OCI-LY3 (cell line): ENCODE measurements around the gene ANO4.

Experiments used
- H2AFZ ChIP-seq: fragments of 200-600, 300-600 bp; shearing (Covaris generic); 2 replicates; pipeline ENCODE4 v1.6.0; 2014; ENCODE audit warnings: antibody characterized with exemption, low read depth, low read length
- H3K27ac ChIP-seq: fragments of 200-600, 300-600 bp; sonication (generic); 2 replicates; pipeline ENCODE4 v1.5.1; 2014; ENCODE audit warnings: mild to moderate bottlenecking, low read length, moderate library complexity, mixed read lengths
- H3K27me3 ChIP-seq: fragments of 200-600, 300-600 bp; sonication (generic); 2 replicates; pipeline ENCODE4 v1.6.1; 2014; ENCODE audit warnings: low read depth, low read length, mixed read lengths
- H3K36me3 ChIP-seq: fragments of 200-600, 300-600 bp; sonication (generic); replicated peaks from 2 replicates; pipeline ENCODE3; 2014; ENCODE audit warnings: low read depth, low read length, mixed read lengths
- H3K4me1 ChIP-seq: fragments of 300-600, 200-600 bp; sonication (generic); 2 replicates; pipeline ENCODE4 v1.6.1; 2014; ENCODE audit warnings: low read length, mixed read lengths
- H3K4me2 ChIP-seq: fragments of 200-600, 300-600 bp; sonication (generic); 2 replicates; pipeline ENCODE4 v1.6.1; 2014; ENCODE audit warnings: low read length, mixed read lengths
- H3K4me3 ChIP-seq: fragments of 300-600, 200-600 bp; sonication (generic); 2 replicates; pipeline ENCODE4 v1.5.1; 2014; ENCODE audit warnings: antibody characterized with exemption, mild to moderate bottlenecking, low read length, moderate library complexity
- H3K79me2 ChIP-seq: fragments of 300-600, 200-600 bp; shearing (Covaris generic); 2 replicates; pipeline ENCODE4 v1.6.1; 2014; ENCODE audit warnings: mild to moderate bottlenecking, low read length, mixed read lengths
- H3K9ac ChIP-seq: fragments of 300-600, 200-600 bp; shearing (Covaris generic); 2 replicates; pipeline ENCODE4 v1.6.0; 2014; ENCODE audit warnings: mild to moderate bottlenecking, low read length, moderate library complexity
- H3K9me3 ChIP-seq: fragments of 200-600, 300-600 bp; shearing (Covaris generic); 2 replicates; pipeline ENCODE4 v1.6.1; 2014; ENCODE audit warnings: low read length, mixed read lengths; ENCODE audit not compliant: insufficient read depth
- H4K20me1 ChIP-seq: fragments of 200-600, 300-600 bp; sonication (generic); 2 replicates; pipeline ENCODE4 v1.6.1; 2016; ENCODE audit warnings: low read length, mixed read lengths; ENCODE audit not compliant: insufficient read depth
- CTCF ChIP-seq: fragments of 200-600, 300-600 bp; sonication (generic); IDR thresholded peaks from 2 replicates; pipeline ENCODE4 v1.5.1; 2014; ENCODE audit warnings: antibody characterized with exemption, low read length, low read depth
- EZH2phosphoT487 ChIP-seq: fragments of 200-600 bp; shearing (Covaris generic); IDR thresholded peaks from 2 replicates; pipeline ENCODE4 v1.6.1; 2018; ENCODE audit warnings: antibody characterized with exemption, mixed run types, low read depth

Gene ANO4

GRCh38 chr12:100895192-100895591 lies 100.6 kb downstream of the ANO4 start:
- Histone ChIP-seq H3K9ac (no peak overlapping the region), H3K4me2 (no peak overlapping the region), H3K4me3 (no peak overlapping the region), H3K36me3 (no peaks in the 10 kb centered on the region), H3K79me2 (no peaks in the 10 kb centered on the region), H3K9me3 (no peaks in the 10 kb centered on the region), H3K27me3 (no peaks in the 10 kb centered on the region), H2AFZ (no peak overlapping the region), H3K4me1 (peaks cover 11% of the 10 kb centered on the region), H4K20me1 (no peaks in the 10 kb centered on the region), H3K27ac (no peak overlapping the region)
- TF ChIP-seq CTCF: no peak
- no peak for TF ChIP-seq EZH2phosphoT487

GRCh38 chr12:100896192-100896591 lies 101.6 kb downstream of the ANO4 start:
- H3K4me2 ChIP-seq: no peak overlapping the region
- no peaks in the 10 kb centered on the region for H3K27me3 ChIP-seq
- H3K79me2 ChIP-seq: no peaks in the 10 kb centered on the region
- peaks cover 11% of the 10 kb centered on the region for H3K4me1 ChIP-seq
- no peak overlapping the region for H3K27ac ChIP-seq
- H3K9ac ChIP-seq: no peak overlapping the region
- no peaks in the 10 kb centered on the region for H3K36me3 ChIP-seq
- no peak overlapping the region for H2AFZ ChIP-seq
- no peak overlapping the region for H3K4me3 ChIP-seq
- H3K9me3 ChIP-seq: no peaks in the 10 kb centered on the region
- H4K20me1 ChIP-seq: no peaks in the 10 kb centered on the region
- TF ChIP-seq EZH2phosphoT487: no peak

- Histone ChIP-seq H3K4me1 (peaks cover 11% of the 10 kb centered on the region), H3K27me3 (no peaks in the 10 kb centered on the region), H3K27ac (no peak overlapping the region), H3K36me3 (no peaks in the 10 kb centered on the region), H3K9ac (no peak overlapping the region), H3K4me2 (no peak overlapping the region), H2AFZ (no peak overlapping the region), H3K79me2 (no peaks in the 10 kb centered on the region), H3K4me3 (no peak overlapping the region), H3K9me3 (no peaks in the 10 kb centered on the region), H4K20me1 (no peaks in the 10 kb centered on the region)
- TF ChIP-seq CTCF (no peak), EZH2phosphoT487 (no peak)
Measured at GRCh38 chr12:100897240-100897639, 102.7 kb downstream of the ANO4 start.

DNA sequence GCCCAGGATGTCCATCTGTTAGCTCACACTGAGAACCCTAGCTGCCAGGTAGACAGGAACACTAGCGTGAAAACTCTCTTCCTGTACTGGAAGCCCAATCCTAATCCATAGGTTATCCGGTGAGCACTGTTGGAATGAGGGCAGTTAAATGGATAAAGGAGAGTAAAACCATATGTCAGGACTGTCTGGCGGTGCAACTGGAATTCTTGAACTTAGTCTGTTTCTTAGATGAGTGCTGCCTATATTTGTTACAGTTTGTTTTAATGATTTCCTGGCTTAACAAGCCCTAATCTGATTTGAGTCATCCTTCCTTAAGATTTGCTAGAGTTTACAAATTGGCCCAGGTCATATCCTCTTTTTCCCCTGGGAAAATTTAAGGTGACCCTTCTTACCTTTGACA lies 104.7 kb downstream of the ANO4 start:
- H3K4me1 ChIP-seq: no peaks in the 10 kb centered on the region
- TF ChIP-seq EZH2phosphoT487 (no peak), CTCF (no peak)
- H4K20me1 ChIP-seq: no peaks in the 10 kb centered on the region
- no peak overlapping the region for H3K27ac ChIP-seq
- H3K9me3 ChIP-seq: no peaks in the 10 kb centered on the region
- no peaks in the 10 kb centered on the region for H3K79me2 ChIP-seq
- H3K4me3 ChIP-seq: no peak overlapping the region
- no peak overlapping the region for H2AFZ ChIP-seq
- H3K9ac ChIP-seq: no peak overlapping the region
- H3K27me3 ChIP-seq: no peaks in the 10 kb centered on the region
- H3K4me2 ChIP-seq: no peak overlapping the region
- H3K36me3 ChIP-seq: no peaks in the 10 kb centered on the region

GRCh38 chr12:100900808-100901207 lies 106.2 kb downstream of the ANO4 start:
- no peak overlapping the region for H3K27ac ChIP-seq
- no peak overlapping the region for H2AFZ ChIP-seq
- H3K4me1 ChIP-seq: no peaks in the 10 kb centered on the region
- H3K4me3 ChIP-seq: no peak overlapping the region
- no peaks in the 10 kb centered on the region for H3K36me3 ChIP-seq
- no peaks in the 10 kb centered on the region for H3K79me2 ChIP-seq
- H3K27me3 ChIP-seq: peaks cover 6% of the 10 kb centered on the region; the same call in 1 of the 2 replicates
- TF ChIP-seq CTCF (no peak), EZH2phosphoT487 (no peak)
- no peaks in the 10 kb centered on the region for H4K20me1 ChIP-seq
- H3K4me2 ChIP-seq: no peak overlapping the region
- H3K9me3 ChIP-seq: no peaks in the 10 kb centered on the region
- no peak overlapping the region for H3K9ac ChIP-seq
